ENCODE results near the gene ALAS1.

DNA sequence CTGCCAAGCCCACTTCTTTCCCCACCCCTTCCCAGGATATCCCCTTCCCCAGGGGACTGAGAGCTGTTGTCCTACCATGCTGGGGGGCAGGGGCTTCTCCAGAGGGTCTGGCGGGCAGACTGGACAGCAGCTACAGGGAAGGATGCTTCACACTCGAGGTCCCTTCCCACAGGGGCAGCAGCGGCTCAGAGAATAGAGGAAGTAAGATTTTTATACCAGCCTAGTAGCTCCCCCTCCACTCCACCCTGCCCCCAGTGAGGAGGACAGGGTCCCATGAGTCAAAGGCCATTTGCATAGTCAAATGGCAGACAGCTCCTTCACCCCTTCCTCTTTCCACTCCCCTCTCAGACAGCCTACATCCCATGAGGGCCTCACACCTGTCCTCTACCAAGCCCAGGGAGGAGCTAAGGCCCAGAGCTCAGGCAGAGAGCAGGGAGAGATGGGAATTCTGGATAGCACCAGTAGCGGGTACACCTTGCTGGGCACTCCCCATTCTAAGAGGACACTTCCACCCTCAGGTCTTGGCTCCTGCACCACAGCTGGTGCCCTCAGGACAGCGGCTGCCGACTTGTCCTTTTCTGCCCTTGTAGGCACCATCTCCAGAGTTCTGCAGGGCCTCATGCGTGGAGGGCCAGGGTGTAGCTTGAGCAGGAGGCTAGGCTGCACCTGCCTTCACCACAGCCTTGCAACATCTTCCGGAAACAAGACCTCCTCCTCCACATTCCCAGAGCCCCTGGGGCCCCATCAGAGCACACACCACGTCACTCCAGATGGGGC lies 27.7 kb downstream of the ALAS1 start, which contains the start of gene TLR9:
- TF ChIP-seq POLR2AphosphoS5 (IDR thresholded peaks at IDR 0.05; ENCODE audit: control insufficient read depth, insufficient read depth, low read depth, low read length) (no peak), CBX1 (IDR thresholded peaks at IDR 0.05; ENCODE audit: low read depth) (no peak), MAX (CRISPR knock-in tag; IDR thresholded peaks at IDR 0.05) (no peak), GTF2A2 (tag; IDR thresholded peaks at IDR 0.05) (no peak), ZNF311 (CRISPR knock-in tag; IDR thresholded peaks at IDR 0.05) (no peak), EZH2 (IDR thresholded peaks at IDR 0.05; ENCODE audit: borderline replicate concordance, low read depth, low read length) (no peak), TRIM25 (IDR thresholded peaks at IDR 0.05; ENCODE audit: borderline replicate concordance) (no peak), ZHX1 (conservative IDR thresholded peaks at IDR 0.05; ENCODE audit: low read length) (no peak), ZNF274 (IDR thresholded peaks at IDR 0.05; ENCODE audit: borderline replicate concordance, low read depth, low read length) (no peak)
- TF ChIP-seq, protein P1, sequence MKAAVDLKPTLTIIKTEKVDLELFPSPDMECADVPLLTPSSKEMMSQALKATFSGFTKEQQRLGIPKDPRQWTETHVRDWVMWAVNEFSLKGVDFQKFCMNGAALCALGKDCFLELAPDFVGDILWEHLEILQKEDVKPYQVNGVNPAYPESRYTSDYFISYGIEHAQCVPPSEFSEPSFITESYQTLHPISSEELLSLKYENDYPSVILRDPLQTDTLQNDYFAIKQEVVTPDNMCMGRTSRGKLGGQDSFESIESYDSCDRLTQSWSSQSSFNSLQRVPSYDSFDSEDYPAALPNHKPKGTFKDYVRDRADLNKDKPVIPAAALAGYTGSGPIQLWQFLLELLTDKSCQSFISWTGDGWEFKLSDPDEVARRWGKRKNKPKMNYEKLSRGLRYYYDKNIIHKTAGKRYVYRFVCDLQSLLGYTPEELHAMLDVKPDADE (conservative IDR thresholded peaks at IDR 0.05; ENCODE audit: control insufficient read depth, low read depth, low read length): no peak
- TF ChIP-seq, protein P2, sequence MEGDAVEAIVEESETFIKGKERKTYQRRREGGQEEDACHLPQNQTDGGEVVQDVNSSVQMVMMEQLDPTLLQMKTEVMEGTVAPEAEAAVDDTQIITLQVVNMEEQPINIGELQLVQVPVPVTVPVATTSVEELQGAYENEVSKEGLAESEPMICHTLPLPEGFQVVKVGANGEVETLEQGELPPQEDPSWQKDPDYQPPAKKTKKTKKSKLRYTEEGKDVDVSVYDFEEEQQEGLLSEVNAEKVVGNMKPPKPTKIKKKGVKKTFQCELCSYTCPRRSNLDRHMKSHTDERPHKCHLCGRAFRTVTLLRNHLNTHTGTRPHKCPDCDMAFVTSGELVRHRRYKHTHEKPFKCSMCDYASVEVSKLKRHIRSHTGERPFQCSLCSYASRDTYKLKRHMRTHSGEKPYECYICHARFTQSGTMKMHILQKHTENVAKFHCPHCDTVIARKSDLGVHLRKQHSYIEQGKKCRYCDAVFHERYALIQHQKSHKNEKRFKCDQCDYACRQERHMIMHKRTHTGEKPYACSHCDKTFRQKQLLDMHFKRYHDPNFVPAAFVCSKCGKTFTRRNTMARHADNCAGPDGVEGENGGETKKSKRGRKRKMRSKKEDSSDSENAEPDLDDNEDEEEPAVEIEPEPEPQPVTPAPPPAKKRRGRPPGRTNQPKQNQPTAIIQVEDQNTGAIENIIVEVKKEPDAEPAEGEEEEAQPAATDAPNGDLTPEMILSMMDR (IDR thresholded peaks at IDR 0.05 in 2 of 3, conservative IDR thresholded peaks at IDR 0.05 in 1 of 3; ENCODE audit: insufficient read depth in 2 of 3, low read depth in 1 of 3, low read length in 3 of 3): no peak
- TF ChIP-seq, protein P3, sequence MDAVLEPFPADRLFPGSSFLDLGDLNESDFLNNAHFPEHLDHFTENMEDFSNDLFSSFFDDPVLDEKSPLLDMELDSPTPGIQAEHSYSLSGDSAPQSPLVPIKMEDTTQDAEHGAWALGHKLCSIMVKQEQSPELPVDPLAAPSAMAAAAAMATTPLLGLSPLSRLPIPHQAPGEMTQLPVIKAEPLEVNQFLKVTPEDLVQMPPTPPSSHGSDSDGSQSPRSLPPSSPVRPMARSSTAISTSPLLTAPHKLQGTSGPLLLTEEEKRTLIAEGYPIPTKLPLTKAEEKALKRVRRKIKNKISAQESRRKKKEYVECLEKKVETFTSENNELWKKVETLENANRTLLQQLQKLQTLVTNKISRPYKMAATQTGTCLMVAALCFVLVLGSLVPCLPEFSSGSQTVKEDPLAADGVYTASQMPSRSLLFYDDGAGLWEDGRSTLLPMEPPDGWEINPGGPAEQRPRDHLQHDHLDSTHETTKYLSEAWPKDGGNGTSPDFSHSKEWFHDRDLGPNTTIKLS (IDR thresholded peaks at IDR 0.05; ENCODE audit: borderline replicate concordance, low read depth): no peak

Measured in K562 (cell line).